Measurements from ENCODE around the gene KCNG2.

- TF ChIP-seq CTCF (IDR thresholded peaks at IDR 0.05) (no peak), POLR2A (IDR thresholded peaks at IDR 0.05) (no peak)
Measured at GRCh38 chr18:79877163-79878091, 79.7 kb downstream of the KCNG2 start.

All from tibial nerve (tissue), 3 donors.